Keratinocyte (primary cell): Measurements from ENCODE around the gene CLCNKB. TPM values are rescaled to one million over a fixed set of nuclear protein-coding genes. Genes with fewer than 3 reads are reported as not detected.

ENCODE experiments used
- DNase-seq: peaks from one replicate; pipeline ENCODE4 v3.0.0-alpha.2; 2011; ENCODE audit warnings: low read depth, missing footprints, low spot score
- FAIRE-seq: peaks from 2 replicates; lab custom pipeline; 2011; peaks lifted over from hg19 to GRCh38; lab: Jason Lieb, UNC
- H2AFZ ChIP-seq: 2 replicates; pipeline ENCODE4 v1.6.0; 2012; ENCODE audit warnings: low read length, control low read depth, inconsistent platforms; ENCODE audit not compliant: control insufficient read depth
- H3K27ac ChIP-seq: 2 replicates; pipeline ENCODE4 v1.5.1; 2011; ENCODE audit warnings: low read length; ENCODE audit not compliant: control insufficient read depth, insufficient read depth
- H3K27me3 ChIP-seq: 3 replicates; pipeline ENCODE4 v1.6.0; 2011; ENCODE audit warnings: low read length; ENCODE audit not compliant: control insufficient read depth, insufficient read depth; ENCODE audit errors: extremely low read depth
- H3K36me3 ChIP-seq, 2 experiments: 2 replicates in 1 of 2; 3 replicates in 1 of 2; pipeline ENCODE4 v1.5.1; 2011; ENCODE audit warnings: low read length in 2 of 2, mild to moderate bottlenecking in 1 of 2; ENCODE audit not compliant: control insufficient read depth in 2 of 2, insufficient read depth in 2 of 2; ENCODE audit errors: extremely low read depth in 1 of 2
- H3K4me1 ChIP-seq: 3 replicates; pipeline ENCODE4 v1.5.1; 2011; ENCODE audit warnings: low read length; ENCODE audit not compliant: control insufficient read depth, insufficient read depth; ENCODE audit errors: extremely low read depth
- H3K4me2 ChIP-seq: 3 replicates; pipeline ENCODE4 v1.6.0; 2011; ENCODE audit warnings: low read depth, low read length; ENCODE audit not compliant: control insufficient read depth, insufficient read depth; ENCODE audit errors: extremely low read depth
- H3K4me3 ChIP-seq, 3 experiments: fragments of 200-600 bp in 1 of 3; sonication (generic) in 1 of 3; 2 replicates in 2 of 3; 3 replicates in 1 of 3; pipeline ENCODE4 v1.5.1; 2011 to 2016; ENCODE audit warnings: low read length in 3 of 3, mild to moderate bottlenecking in 3 of 3, control low read depth in 2 of 3, inconsistent platforms in 1 of 3, low read depth in 1 of 3, mixed read lengths in 1 of 3, mixed run types in 1 of 3, moderate library complexity in 1 of 3; ENCODE audit not compliant: control insufficient read depth in 2 of 3, insufficient read depth in 2 of 3; ENCODE audit errors: extremely low read depth in 1 of 3
- H3K79me2 ChIP-seq: 2 replicates; pipeline ENCODE4 v1.6.0; 2012; ENCODE audit warnings: low read length; ENCODE audit not compliant: control insufficient read depth, insufficient read depth
- H3K9ac ChIP-seq: 3 replicates; pipeline ENCODE4 v1.6.0; 2011; ENCODE audit warnings: low read length; ENCODE audit not compliant: control insufficient read depth, insufficient read depth; ENCODE audit errors: extremely low read depth
- H3K9me1 ChIP-seq: 3 replicates; pipeline ENCODE4 v1.6.0; 2011; ENCODE audit warnings: low read length; ENCODE audit not compliant: control insufficient read depth, insufficient read depth; ENCODE audit errors: extremely low read depth
- H3K9me3 ChIP-seq: 2 replicates; pipeline ENCODE4 v1.5.1; 2012; ENCODE audit warnings: low read depth, low read length; ENCODE audit not compliant: control insufficient read depth
- H4K20me1 ChIP-seq: 3 replicates; pipeline ENCODE4 v1.6.0; 2011; ENCODE audit warnings: low read length; ENCODE audit not compliant: control insufficient read depth, insufficient read depth; ENCODE audit errors: extremely low read depth
- EZH2 ChIP-seq: IDR thresholded peaks from one replicate; pipeline ENCODE4 v1.6.1; 2012; ENCODE audit warnings: inconsistent platforms, mild to moderate bottlenecking, low read length, moderate library complexity
- dilution Hi-C: fragments of 300-500 bp; cut with MboI; formaldehyde crosslinking; loops from one replicate; pipeline ENCODE4 v1.7.0; 2020; ENCODE audit warnings: low sequenced_read_pairs; ENCODE audit not compliant: extremely low pct_ligation_motif_present
- polyA plus RNA-seq, 5 experiments: library from polyadenylated mRNA; depleted of rRNA in 3 of 5; stranded (reverse) in 3 of 5; stranded (forward) in 1 of 5; unstranded in 1 of 5; fragments of >200 nt; gene quantifications; 1 replicate in 1 of 5; 2 replicates in 3 of 5; 3 replicates in 1 of 5; pipeline versions ENCODE4 v1.2.1 to v1.2.3, GENCODE V29; 2011 to 2012; ENCODE audit warnings: missing spikeins in 2 of 5, low read depth in 1 of 5, low replicate concordance in 1 of 5
- TF ChIP-seq, protein P1 (sequence below), 3 experiments: IDR thresholded peaks in 1 of 3; conservative IDR thresholded peaks in 1 of 3; optimal IDR thresholded peaks in 1 of 3; 2 replicates in 2 of 3; 3 replicates in 1 of 3; pipeline versions ENCODE3 to v1.5.1; 2011; ENCODE audit warnings: low read length in 3 of 3, mild to moderate bottlenecking in 3 of 3, moderate library complexity in 2 of 3, control low read depth in 1 of 3, inconsistent platforms in 1 of 3; ENCODE audit not compliant: insufficient read depth in 2 of 3; ENCODE audit errors: extremely low read depth in 1 of 3

CLCNKB gene
- polyA plus RNA-seq, 1 donor (not counting 4 experiments of a cell fraction or from before 2014, with no cell fraction given), result not detected

DNA sequence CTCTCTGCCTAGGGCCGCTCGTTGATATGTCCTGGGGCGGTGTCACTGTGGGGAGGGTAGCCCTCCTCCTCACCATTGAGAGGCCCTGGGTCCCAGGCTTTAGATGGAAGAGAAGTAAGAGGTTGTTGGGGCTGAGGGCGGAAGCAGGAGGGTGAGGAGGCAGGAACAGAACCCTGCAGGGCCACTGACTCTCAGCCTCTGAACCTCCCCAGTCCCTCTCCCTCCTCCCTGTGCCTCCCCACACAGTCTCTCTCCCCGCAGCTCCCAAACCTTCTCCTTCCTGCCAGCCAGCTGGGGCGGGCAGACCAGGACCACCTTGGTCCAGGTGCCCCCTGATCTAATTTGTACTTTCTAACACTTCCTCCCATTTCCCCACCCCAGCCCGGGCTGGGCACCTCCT is 44.2 kb downstream of the CLCNKB start:
- TF ChIP-seq, protein P1, sequence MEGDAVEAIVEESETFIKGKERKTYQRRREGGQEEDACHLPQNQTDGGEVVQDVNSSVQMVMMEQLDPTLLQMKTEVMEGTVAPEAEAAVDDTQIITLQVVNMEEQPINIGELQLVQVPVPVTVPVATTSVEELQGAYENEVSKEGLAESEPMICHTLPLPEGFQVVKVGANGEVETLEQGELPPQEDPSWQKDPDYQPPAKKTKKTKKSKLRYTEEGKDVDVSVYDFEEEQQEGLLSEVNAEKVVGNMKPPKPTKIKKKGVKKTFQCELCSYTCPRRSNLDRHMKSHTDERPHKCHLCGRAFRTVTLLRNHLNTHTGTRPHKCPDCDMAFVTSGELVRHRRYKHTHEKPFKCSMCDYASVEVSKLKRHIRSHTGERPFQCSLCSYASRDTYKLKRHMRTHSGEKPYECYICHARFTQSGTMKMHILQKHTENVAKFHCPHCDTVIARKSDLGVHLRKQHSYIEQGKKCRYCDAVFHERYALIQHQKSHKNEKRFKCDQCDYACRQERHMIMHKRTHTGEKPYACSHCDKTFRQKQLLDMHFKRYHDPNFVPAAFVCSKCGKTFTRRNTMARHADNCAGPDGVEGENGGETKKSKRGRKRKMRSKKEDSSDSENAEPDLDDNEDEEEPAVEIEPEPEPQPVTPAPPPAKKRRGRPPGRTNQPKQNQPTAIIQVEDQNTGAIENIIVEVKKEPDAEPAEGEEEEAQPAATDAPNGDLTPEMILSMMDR (optimal IDR thresholded peaks at IDR 0.05 in 1 of 3, IDR thresholded peaks at IDR 0.05 in 1 of 3, conservative IDR thresholded peaks at IDR 0.05 in 1 of 3; ENCODE audit: extremely low read depth in 1 of 3, insufficient read depth in 2 of 3, low read length in 3 of 3), result no peak
- no peak for TF ChIP-seq EZH2
- Histone ChIP-seq H4K20me1 (no peaks in the 10 kb centered on the region), H3K9ac (no peak overlapping the region), H3K4me1 (peaks cover under 1% of the 10 kb centered on the region), H3K27me3 (peaks cover 17% of the 10 kb centered on the region), H2AFZ (no peak overlapping the region), H3K79me2 (no peaks in the 10 kb centered on the region), H3K4me3 (no peak overlapping the region), H3K9me1 (no peaks in the 10 kb centered on the region), H3K4me2 (no peak overlapping the region), H3K36me3 (no peaks in the 10 kb centered on the region), H3K9me3 (no peaks in the 10 kb centered on the region), H3K27ac (no peak overlapping the region)
- DNase-seq, result no peak
- dilution Hi-C loops, result no loop called here
- FAIRE-seq, result no peak

DNA sequence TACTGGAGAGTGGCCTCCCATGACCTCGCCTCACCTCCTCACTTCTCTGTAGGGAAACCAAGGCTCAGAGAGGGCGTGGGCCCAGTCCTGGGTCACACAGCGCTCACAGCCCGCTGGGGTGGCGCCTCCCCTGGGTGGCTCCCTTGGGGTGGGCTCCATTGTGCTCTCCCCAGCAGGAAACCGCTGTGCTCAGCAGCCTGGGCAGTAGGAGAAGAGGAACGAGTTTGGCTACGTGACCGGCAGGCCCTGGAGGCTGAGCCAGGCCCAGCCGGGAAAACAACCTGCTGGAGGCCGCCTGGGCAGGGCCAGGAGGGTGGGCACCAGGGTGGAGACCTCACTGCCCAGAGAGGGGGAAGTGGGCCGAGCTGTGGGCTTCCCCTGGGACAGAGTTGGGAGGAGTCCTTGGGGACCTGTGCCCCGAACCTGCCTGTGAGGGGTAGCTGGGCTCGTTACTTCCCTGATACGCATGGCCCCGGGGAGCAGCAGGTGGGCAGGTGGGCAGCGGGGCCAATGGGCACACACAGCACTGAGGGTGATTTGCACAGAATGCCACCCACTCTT is 44.8 kb downstream of the CLCNKB start:
- Histone ChIP-seq H3K27me3 (peaks cover 17% of the 10 kb centered on the region), H3K4me2 (no peak overlapping the region), H3K9me1 (no peaks in the 10 kb centered on the region), H3K9me3 (no peaks in the 10 kb centered on the region), H2AFZ (no peak overlapping the region), H3K4me1 (no peaks in the 10 kb centered on the region), H3K27ac (no peak overlapping the region), H3K9ac (no peak overlapping the region), H3K36me3 (no peaks in the 10 kb centered on the region), H3K79me2 (no peaks in the 10 kb centered on the region), H4K20me1 (no peaks in the 10 kb centered on the region), H3K4me3 (no peak overlapping the region)
- DNase-seq (no peak), FAIRE-seq (no peak)
- no peak for TF ChIP-seq EZH2
- TF ChIP-seq, protein P1 (optimal IDR thresholded peaks at IDR 0.05 in 1 of 3, IDR thresholded peaks at IDR 0.05 in 1 of 3, conservative IDR thresholded peaks at IDR 0.05 in 1 of 3; ENCODE audit: extremely low read depth in 1 of 3, insufficient read depth in 2 of 3, low read length in 3 of 3), result no peak
- dilution Hi-C loops, result no loop called here
